CD4-positive, alpha-beta T cell treated with Interleukin-15 for 4 hours (primary cell): Measurements from ENCODE around the gene NOVA2.

ENCODE experiments used
- DNase-seq: peaks from one replicate; pipeline ENCODE4 v3.0.0-alpha.2; 2020; ENCODE audit warnings: low spot score

NOVA2 gene, protein sequence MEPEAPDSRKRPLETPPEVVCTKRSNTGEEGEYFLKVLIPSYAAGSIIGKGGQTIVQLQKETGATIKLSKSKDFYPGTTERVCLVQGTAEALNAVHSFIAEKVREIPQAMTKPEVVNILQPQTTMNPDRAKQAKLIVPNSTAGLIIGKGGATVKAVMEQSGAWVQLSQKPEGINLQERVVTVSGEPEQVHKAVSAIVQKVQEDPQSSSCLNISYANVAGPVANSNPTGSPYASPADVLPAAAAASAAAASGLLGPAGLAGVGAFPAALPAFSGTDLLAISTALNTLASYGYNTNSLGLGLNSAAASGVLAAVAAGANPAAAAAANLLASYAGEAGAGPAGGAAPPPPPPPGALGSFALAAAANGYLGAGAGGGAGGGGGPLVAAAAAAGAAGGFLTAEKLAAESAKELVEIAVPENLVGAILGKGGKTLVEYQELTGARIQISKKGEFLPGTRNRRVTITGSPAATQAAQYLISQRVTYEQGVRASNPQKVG

GRCh38 chr19:45973553-45974338, at the start of gene NOVA2:
TSS of gene NOVA2 (minus strand) at chr19:45973865. CDS start at chr19:45973351, 514 bp downstream.
- no peak for DNase-seq

DNA sequence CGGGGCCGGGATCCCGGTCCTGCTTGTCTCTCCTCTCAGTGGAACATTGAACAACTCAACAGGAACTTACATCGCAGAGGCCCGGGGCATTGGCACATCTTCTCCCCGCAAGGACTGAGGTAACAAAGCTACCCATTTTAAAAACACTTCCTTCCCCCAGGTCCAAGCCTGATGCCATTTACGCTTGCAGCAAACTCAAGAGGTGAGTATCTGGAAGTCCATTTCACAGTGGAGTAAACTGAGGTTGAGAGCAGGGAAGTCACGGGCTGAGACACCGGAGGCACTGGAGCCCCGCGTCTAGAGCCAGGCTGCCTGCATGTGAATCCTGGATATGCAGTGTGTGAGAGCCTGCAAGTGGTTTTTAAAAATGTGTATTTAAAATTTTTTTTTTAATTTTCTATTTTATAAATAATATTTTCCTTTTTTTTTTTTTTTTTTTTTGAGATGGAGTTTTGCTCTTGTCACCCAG, 49.7 kb upstream of the NOVA2 start:
- DNase-seq = no peak

DNA sequence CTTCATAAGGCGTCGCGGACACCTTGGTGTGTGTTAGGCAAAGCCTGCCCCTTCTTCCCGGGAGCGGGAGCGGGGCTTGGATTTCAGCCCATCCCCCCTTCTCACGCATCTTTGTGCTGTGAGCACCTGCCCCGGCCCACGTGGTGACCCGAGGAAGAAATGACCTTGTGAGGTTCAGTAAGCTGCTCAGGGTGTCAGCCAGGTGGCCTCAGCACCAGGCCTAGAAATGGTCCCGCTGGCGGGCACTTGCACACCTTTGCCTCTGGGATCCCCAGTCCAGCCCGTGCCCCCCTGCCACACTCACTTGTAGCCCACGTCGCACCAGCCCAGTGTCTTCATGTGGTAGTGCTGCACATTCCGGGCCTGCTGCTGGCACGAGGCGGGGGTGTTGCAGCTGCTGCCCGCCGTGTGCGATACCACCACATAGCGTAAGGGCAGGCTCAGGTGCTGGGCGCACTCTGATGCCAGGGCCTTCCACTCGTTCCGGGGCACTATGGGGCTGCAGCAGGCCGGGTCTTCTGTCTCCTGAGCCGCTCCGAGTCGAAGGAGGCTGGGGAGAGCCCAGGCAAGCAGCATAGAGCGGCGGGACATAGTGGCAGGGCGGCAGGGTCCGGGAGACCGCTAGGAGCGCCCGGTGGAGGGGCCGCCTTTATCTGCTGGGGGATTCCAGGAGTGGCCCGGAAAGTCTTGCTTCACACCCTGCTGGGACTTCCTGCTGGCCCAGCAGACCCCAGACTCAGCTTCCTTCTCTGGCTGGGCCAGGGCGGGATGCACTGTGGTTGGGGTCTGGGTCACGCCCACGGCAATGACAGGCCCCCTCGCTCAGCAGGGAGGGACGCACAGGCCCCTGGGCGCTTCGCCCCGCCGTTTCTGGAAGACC, 49.0 kb upstream of the NOVA2 start, which contains the start of gene PGLYRP1:
PGLYRP1 (minus strand) TSS at position 623 of the 880 bp plus-strand sequence; CDS start at position 591, 32 bp downstream.
- no peak for DNase-seq

- no peak for DNase-seq
Measured at GRCh38 chr19:46022061-46022430, 48.4 kb upstream of the NOVA2 start.

DNA sequence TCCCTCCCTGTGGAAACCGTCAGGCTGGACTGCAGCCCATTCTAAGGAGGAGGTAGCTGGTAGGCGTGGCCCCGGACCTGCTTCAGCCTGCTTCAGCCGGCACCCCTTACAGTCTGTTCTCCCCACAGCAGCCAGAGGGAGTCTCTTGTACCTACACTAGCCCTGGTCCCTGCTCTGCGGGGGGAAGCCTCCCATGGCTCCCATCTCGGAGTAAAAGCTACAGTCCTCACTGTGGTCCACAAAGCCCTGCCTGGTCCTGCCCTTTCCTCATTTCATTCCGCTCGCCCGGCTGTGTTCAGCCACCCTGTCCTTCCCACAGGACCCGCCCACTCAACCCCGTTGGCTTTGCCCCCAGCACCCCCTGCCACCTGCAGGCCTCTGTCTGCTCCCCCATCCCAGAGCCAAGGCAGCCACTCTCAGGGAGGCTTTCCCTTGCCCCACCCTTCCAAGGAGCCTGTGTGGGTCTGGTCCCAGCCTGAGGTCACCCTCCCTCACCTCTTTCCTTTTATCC, 47.9 kb upstream of the NOVA2 start:
- no peak for DNase-seq

- no peak for DNase-seq
Measured at GRCh38 chr19:46020819-46021125, 47.1 kb upstream of the NOVA2 start.

GRCh38 chr19:46019270-46019669, 45.6 kb upstream of the NOVA2 start:
- no peak for DNase-seq

- DNase-seq = no peak
Measured at GRCh38 chr19:46018729-46019251, 45.1 kb upstream of the NOVA2 start.

GRCh38 chr19:46017874-46018675, 44.4 kb upstream of the NOVA2 start:
- DNase-seq = no peak

DNA sequence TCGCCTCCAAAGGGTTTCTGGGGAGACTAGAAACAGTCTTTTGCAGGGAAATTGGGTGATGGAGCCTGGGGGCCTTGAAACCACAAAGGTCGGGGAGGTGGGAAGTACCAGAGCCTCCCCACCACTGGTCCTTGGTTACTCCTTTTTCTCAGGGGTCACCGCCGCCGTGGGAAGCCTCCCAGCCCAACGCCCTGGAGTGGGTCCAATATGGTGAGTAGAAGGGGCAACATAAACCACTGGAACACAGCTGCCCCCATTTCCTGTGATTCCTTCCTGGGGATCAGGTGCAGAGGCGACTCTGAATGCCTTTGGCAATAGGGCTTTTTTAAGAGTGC, 43.4 kb upstream of the NOVA2 start:
- DNase-seq = no peak

- DNase-seq = peak; percentile 78
Measured at GRCh38 chr19:46016426-46017094, 42.9 kb upstream of the NOVA2 start.

GRCh38 chr19:46015687-46016425, 42.2 kb upstream of the NOVA2 start:
- DNase-seq = peak; percentile 30

DNA sequence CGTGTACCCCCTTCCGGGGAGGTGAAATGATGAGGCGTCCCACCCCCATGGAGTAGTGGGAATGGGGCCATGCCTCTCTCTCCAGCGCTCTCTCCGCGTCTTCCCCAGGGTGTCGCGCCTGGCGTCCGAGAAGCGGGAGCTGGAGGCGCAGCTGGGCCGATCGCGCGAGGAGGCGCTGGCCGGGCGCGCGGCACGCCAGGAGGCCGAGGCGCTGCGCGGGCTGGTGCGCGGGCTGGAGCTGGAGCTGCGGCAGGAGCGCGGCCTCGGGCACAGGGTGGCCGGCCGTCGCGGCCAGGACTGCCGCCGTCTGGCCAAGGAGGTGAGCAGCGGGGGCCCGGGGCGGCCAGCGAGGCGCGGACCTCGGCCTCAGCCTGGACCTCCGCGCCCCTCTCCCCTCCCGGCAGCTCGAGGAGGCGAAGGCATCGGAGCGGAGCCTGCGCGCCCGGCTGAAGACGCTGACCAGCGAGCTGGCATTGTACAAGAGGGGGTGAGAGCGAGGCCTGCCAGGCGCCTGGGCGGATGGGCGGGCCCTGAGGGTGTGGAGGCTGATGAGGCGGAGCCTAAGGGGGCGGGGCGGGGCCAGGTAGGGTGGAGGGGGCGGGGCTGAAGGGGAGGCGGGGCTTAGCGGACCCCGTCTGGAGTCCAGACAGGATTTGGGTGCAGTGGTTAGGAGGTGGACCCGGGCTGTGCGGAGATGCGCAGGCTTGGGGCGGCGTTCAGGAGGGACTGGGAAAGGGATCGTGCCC, 41.4 kb upstream of the NOVA2 start:
- peak; percentile 38 for DNase-seq

GRCh38 chr19:46014534-46014933, 40.9 kb upstream of the NOVA2 start:
- DNase-seq = no peak

DNA sequence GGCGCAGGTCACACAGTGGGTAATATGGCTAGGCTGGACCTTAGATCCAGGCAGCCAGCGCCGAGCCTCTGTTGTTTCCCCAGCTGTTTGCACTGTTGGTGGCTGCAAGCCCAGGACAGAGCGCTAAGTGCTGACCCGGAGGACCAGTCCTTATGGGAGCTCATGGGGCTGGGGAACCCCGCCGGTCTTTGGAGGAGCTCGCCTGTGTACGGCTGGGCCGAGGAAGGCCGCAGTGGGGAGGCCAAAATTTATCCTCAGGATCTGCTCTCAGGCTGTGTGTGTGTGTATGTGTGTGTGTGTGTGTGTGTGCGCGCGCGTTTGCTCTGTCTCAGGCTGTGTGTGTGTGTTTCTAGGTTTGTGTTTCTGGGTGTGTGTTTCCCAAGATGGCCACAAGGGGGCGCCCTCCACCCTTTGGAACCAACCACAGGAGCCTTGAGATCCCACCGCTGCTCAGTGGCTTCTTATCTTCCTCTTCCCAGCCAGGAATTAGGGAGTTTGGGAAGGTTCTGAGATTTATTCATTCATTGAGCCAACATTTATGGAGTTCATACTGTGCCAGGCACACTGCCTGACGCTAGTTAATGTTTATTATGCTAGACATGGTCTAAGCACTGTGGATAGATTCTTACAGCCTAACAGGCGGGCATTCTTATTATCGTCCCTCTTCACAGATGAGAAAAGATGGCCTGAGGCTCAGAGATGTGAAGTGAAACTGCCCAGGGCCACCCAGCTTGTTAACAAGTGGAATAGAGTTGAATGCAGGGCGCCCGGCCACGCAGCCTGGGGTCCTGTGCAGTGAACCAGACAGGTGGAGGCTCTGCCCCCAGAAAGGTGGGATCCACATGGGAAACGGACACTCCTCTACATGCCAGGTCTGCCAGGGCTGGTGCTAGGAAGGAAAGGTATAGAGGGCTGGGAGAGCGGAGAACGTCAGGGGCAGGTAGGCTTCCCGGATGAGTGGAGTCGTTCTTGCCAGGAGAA, 36.2 kb upstream of the NOVA2 start:
- peak; percentile 67 for DNase-seq

- DNase-seq = no peak
Measured at GRCh38 chr19:46006411-46006810, 32.7 kb upstream of the NOVA2 start.

DNA sequence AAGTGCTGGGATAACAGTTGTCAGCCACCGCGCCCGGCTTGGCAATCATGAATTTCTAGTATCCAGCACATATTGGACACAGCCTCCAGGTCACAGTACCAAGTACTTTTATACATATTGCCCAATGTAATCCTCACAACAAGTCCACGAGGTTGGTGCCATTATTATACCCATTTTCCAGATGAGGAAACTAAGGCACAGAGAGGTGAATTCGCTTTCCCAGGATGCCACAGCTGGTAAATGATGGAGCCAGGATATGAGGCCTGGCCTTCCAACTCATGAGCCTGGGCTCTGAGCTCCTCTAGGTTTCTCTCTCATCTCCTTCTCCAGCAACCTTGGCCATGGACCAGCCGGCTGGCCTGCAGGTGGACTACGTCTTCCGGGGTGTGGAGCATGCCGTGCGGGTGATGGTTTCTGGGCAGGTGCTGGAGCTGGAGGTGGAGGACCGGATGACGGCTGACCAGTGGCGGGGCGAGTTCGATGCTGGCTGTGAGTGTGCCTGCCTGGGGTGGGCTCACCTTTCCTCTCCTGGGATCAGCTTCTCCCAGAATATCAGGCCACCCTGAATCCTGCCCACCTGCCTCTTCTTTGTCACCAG, 29.1 kb upstream of the NOVA2 start:
- DNase-seq = no peak
